ENCODE results near the gene KDF1. TPM values are rescaled to one million over a fixed set of nuclear protein-coding genes. Genes with fewer than 3 reads are reported as not detected.

Gene KDF1
- total and polyA plus RNA-seq, 2 of the 13 experiments (the other 11 are each of a cell fraction or from before 2014, with no cell fraction given), result 1.9 to 4.9 TPM

DNA sequence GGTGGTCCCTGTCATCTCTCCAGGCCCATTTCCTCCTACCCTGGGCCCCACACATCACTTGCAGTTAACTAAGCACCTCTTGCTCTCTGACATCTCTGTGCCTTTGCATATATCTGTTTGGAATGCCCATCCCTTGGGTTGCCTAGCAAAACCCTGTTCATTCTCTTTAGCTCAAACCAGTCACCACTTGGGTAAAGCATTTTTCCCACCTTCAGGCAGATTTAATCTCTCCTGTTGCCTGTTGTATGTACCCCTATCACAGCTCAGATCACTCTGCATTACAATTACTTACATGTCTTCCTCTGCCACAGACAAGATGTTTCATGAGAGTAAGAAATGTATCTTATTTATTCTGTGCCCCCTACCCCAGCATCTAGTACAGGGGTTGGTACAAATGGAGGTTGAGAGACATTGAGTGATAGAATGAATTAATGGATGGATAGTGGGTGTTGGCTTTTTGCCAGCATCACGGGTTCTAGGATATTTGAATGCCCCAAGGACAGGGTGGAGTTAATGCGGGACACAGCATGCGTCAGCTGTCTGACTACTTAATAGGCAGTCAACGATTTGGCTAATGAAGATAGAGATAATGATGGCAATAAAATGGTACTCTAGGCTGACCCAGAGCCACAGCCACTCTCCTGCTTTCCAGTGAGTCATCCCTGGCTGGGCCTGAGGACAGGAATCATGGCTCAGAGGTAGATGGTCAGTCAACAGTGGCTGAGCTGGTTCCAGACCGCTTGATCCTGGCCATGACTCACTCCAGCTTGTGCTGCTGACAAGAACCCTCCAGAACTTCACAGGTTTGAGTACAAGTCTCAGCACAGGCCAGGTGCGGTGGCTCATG is 53.0 kb downstream of the KDF1 start (continued):
- TF ChIP-seq, protein P1, sequence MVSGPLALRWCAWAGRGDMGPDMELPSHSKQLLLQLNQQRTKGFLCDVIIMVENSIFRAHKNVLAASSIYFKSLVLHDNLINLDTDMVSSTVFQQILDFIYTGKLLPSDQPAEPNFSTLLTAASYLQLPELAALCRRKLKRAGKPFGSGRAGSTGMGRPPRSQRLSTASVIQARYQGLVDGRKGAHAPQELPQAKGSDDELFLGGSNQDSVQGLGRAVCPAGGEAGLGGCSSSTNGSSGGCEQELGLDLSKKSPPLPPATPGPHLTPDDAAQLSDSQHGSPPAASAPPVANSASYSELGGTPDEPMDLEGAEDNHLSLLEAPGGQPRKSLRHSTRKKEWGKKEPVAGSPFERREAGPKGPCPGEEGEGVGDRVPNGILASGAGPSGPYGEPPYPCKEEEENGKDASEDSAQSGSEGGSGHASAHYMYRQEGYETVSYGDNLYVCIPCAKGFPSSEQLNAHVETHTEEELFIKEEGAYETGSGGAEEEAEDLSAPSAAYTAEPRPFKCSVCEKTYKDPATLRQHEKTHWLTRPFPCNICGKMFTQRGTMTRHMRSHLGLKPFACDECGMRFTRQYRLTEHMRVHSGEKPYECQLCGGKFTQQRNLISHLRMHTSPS (CRISPR knock-in tag; IDR thresholded peaks at IDR 0.05; ENCODE audit: low read depth), result no peak
- peak; percentile 80 for TF ChIP-seq ZNF263 (CRISPR knock-in tag; IDR thresholded peaks at IDR 0.05)
- TF ChIP-seq, protein P2, sequence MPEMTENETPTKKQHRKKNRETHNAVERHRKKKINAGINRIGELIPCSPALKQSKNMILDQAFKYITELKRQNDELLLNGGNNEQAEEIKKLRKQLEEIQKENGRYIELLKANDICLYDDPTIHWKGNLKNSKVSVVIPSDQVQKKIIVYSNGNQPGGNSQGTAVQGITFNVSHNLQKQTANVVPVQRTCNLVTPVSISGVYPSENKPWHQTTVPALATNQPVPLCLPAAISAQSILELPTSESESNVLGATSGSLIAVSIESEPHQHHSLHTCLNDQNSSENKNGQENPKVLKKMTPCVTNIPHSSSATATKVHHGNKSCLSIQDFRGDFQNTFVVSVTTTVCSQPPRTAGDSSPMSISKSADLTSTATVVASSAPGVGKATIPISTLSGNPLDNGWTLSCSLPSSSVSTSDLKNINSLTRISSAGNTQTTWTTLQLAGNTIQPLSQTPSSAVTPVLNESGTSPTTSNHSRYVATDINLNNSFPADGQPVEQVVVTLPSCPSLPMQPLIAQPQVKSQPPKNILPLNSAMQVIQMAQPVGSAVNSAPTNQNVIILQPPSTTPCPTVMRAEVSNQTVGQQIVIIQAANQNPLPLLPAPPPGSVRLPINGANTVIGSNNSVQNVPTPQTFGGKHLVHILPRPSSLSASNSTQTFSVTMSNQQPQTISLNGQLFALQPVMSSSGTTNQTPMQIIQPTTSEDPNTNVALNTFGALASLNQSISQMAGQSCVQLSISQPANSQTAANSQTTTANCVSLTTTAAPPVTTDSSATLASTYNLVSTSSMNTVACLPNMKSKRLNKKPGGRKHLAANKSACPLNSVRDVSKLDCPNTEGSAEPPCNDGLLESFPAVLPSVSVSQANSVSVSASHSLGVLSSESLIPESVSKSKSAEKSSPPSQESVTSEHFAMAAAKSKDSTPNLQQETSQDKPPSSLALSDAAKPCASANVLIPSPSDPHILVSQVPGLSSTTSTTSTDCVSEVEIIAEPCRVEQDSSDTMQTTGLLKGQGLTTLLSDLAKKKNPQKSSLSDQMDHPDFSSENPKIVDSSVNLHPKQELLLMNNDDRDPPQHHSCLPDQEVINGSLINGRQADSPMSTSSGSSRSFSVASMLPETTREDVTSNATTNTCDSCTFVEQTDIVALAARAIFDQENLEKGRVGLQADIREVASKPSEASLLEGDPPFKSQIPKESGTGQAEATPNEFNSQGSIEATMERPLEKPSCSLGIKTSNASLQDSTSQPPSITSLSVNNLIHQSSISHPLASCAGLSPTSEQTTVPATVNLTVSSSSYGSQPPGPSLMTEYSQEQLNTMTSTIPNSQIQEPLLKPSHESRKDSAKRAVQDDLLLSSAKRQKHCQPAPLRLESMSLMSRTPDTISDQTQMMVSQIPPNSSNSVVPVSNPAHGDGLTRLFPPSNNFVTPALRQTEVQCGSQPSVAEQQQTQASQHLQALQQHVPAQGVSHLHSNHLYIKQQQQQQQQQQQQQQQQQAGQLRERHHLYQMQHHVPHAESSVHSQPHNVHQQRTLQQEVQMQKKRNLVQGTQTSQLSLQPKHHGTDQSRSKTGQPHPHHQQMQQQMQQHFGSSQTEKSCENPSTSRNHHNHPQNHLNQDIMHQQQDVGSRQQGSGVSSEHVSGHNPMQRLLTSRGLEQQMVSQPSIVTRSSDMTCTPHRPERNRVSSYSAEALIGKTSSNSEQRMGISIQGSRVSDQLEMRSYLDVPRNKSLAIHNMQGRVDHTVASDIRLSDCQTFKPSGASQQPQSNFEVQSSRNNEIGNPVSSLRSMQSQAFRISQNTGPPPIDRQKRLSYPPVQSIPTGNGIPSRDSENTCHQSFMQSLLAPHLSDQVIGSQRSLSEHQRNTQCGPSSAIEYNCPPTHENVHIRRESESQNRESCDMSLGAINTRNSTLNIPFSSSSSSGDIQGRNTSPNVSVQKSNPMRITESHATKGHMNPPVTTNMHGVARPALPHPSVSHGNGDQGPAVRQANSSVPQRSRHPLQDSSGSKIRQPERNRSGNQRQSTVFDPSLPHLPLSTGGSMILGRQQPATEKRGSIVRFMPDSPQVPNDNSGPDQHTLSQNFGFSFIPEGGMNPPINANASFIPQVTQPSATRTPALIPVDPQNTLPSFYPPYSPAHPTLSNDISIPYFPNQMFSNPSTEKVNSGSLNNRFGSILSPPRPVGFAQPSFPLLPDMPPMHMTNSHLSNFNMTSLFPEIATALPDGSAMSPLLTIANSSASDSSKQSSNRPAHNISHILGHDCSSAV (CRISPR knock-in tag; IDR thresholded peaks at IDR 0.05; ENCODE audit: borderline replicate concordance), result no peak
- no peak for TF ChIP-seq ZSCAN21 (CRISPR knock-in tag; IDR thresholded peaks at IDR 0.05; ENCODE audit: borderline replicate concordance)
- TF ChIP-seq MXI1 (IDR thresholded peaks at IDR 0.05; ENCODE audit: borderline replicate concordance, low read depth, low read length), result no peak; the same call in 2 of the 3 replicates
- no peak for TF ChIP-seq RORA (CRISPR knock-in tag; IDR thresholded peaks at IDR 0.05)
- TF ChIP-seq JUNB (CRISPR knock-in tag; IDR thresholded peaks at IDR 0.05; ENCODE audit: borderline replicate concordance), result no peak
- TF ChIP-seq ZNF253 (CRISPR knock-in tag; IDR thresholded peaks at IDR 0.05; ENCODE audit: borderline replicate concordance), result no peak
- no peak for TF ChIP-seq ZNF441 (CRISPR knock-in tag; IDR thresholded peaks at IDR 0.05; ENCODE audit: borderline replicate concordance)
- no peak for TF ChIP-seq CTCF (CRISPR knock-in tag; IDR thresholded peaks at IDR 0.05)
- peak; percentile 78; the same call in 1 of the 2 replicates for TF ChIP-seq JUN (CRISPR knock-in tag; IDR thresholded peaks at IDR 0.05)
- no peak for TF ChIP-seq HNRNPUL1 (IDR thresholded peaks at IDR 0.05; ENCODE audit: low read depth, low read length)
- TF ChIP-seq ZNF18 (CRISPR knock-in tag; IDR thresholded peaks at IDR 0.05; ENCODE audit: insufficient replicate concordance), result no peak
